DMS79 treated with DMSO at 0.1 percent for 48 hours (cell line): ENCODE data around the gene TOGARAM2.

ENCODE experiments used
- DNase-seq: peaks from one replicate; lab custom pipeline; 2025; lab: John Stamatoyannopoulos, UW

TOGARAM2 gene

DNA sequence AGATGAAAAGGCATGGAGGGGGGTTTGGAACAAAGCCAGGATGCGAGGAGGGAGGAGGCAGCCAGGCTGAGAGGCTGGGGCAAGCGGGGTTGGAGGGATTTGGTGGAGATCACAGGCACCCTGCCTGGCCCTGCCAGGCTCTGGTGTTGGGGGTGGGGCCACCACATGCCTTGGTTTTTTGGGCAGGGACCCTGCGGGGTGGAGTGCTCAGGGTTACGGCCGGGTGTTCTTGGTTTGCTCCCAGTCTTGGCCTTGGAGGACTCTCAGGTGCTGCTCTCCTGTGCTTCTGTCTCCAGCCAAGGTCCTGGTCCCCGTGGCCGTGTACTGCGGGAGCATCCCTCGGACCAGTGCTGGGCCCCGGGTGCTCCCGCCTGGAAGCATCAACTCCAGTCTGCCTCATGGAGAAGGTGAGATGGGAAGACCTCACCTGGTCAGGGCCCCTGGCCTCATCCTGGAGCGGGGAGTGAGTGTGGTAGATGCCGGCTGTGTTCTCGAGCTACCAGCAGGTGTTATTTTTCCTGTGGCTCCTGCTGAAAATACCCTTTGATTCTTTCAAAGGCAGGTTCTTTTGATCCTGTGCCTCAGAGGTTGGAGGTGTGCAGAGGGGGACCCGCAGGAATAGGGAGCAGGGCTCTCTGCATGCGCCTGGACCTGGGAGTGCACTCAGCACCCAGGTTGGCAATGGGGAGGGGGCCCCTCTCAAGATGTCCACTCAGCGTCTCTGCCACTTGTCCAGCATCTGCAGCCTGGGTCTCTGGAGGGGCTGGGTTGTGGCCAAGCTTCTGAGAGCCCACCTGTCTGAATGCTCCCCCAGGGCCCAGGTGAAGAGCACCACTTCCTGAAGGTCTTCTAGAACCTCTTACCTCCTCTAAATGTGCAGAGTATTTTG is 17.0 kb downstream of the TOGARAM2 start:
- DNase-seq, result no peak

DNA sequence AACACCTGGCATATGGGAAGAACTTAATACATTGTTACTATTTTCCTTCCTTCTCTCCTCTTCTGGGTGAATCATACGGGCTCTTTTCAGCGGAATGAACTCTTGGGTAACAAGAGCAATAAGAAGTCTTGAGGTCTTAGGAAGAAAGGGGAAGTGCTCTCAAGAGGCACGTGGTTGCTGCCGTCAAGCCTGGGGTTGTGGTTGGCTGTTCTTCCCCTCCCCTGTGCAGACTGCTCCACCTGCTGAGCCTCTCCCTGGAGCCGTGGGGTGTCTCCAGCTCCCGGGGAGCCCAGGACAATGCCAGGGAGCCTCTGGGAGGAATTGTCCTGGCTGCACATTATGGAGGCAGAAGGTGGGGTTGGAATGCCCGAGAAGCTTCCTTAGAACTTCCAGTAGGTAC is 19.4 kb downstream of the TOGARAM2 start:
- peak; percentile 26 for DNase-seq

DNA sequence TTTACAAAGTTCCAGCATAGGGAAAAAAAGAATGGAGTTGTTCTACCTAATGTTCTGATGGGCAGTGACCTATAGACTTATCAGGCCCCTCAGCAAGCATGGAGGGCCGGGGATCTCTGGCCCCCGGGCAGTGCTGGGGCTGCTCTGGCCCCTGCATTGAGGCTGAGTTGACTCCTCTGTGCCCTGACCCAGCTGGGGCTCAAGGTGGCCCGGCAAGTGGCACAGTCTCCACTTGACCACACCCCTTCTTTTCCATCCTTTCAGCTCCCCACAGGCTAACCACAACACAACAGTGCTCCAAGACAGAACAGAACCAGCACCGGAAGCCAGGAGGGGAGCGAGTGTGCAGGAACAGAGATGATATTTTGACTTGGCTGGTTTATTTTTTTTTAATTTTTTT is 19.9 kb downstream of the TOGARAM2 start:
- no peak for DNase-seq

DNA sequence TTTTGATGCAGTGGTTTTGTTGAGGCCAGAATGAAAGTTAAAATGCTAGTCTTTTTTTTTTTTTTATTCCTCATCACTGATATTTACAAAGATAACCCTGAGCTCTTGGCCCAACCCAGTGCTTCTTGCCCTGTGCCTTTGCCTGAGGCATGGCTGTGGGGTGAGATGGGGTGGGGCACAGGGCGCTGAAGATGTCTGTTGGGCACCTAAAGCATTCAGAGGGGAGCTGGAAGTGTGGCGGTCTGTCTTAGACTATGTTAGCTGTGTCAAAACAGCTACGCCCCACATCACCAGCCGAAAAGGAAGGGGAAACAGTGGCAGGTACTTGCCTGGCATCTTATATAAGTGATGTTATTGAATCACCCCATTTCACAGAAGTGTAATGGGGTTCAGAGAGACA is 20.7 kb downstream of the TOGARAM2 start:
- DNase-seq, result no peak

DNA sequence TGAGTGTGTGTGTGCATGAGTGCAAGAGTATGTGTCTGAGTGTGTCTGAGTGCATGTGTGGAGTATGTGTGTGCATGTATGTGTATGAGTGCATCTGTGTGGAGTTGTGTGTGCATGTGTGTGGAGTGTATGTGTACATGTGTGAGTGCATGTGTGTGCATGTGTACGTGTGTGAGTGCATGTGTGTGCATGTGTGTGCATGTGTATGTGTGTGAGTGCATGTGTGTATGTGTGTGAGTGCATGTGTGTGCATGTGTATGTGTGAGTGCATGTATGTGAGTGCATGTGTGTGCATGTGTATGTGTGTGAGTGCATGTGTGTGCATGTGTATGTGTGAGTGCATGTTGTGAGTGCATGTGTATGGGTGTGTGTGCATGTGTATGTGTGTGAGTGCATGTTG is 23.7 kb downstream of the TOGARAM2 start:
- DNase-seq, result no peak

DNA sequence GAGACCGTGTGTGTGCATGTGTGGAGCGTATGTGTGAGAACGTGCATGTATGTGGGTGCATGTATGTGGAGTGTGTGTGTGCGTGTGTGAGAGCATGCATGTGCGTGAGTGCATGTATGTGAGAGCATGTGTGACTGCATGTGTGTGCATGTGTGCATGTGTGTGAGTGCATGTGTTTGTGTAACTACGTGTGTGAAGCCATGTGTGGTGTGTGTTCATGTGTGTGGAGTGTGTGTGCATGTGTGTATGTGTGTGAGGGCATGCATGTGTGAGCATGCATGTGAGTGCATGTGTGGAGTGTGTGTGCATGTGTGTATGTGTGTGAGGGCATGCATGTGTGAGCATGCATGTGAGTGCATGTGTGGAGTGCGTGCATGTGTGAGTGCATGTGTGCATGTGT is 24.2 kb downstream of the TOGARAM2 start:
- DNase-seq, result no peak

DNA sequence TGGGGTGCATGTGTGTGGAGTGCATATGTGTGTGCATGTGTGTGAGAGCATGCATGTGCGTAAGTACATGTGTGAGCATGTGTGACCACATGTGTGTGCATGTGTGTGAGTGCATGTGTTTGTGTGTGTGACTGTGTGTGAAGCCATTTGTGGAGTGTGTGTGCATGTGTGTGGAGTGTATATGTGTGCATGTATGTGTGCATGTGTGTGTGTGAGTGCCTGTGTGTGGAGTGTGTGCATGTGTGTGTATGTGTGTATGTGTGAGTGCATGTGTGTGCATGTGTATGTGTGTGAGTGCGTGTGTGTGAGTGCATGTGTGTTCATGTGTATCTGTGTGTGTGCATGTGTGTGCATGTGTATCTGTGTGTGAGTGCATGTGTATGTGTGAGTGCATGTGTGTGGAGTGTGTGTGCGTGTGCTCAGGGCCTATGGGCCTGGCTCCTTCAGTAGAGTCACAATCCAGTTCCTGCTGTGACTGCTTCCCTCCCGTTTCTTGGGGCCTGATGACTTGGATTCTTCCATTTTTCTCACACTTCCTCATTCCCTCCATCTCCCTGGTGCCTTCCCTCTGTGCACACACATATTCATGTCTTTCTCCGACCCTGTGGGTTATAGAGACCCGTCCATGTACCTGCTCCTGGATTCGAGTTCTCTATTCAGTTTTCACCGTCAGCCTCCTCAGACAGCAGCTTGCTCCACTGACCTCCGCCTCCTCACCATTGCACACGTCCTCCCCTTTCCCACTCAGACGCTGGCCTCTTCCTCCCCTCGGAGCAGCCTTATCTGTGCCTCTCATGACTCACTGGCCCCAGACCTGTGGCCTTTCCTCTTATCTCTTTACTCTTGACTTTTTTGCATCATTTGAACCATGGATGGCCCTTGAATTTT is 25.2 kb downstream of the TOGARAM2 start:
- no peak for DNase-seq

DNA sequence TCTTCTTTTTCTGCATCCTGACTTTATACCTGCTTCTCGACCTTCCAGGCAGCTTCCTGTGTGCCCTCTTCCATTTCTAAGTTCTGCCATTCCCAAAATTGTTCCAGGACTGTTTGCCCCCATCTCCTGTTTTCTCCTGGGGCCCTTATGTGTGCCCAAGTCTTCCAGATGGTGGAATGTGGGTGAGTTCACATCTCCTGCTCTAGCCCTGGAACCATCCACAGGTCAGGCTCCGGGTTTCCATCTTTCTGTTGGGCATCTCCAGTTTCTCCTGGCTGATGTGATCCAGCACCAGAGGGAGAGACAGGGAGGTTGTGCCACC is 25.8 kb downstream of the TOGARAM2 start:
- DNase-seq, result no peak

DNA sequence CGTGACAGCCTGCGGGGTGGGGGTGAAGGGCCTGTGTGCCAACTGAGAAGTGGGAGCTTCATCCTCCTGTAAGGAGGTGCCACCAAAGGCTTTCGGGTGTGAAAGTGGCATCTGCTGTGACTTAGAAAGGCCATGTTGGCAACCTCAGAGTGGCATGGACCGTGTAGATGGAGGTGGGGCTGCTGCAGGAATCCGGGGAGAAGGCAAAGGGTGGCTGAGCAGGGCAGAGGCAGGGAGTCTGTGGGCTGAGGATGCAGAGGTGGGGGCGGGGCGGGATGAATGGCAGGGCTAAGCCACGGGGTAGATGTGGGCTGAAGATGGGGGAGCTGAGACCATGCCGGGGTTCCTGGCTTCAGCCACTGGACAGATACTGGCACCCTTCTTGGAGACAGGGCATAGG is 28.2 kb downstream of the TOGARAM2 start:
- DNase-seq, result no peak

DNA sequence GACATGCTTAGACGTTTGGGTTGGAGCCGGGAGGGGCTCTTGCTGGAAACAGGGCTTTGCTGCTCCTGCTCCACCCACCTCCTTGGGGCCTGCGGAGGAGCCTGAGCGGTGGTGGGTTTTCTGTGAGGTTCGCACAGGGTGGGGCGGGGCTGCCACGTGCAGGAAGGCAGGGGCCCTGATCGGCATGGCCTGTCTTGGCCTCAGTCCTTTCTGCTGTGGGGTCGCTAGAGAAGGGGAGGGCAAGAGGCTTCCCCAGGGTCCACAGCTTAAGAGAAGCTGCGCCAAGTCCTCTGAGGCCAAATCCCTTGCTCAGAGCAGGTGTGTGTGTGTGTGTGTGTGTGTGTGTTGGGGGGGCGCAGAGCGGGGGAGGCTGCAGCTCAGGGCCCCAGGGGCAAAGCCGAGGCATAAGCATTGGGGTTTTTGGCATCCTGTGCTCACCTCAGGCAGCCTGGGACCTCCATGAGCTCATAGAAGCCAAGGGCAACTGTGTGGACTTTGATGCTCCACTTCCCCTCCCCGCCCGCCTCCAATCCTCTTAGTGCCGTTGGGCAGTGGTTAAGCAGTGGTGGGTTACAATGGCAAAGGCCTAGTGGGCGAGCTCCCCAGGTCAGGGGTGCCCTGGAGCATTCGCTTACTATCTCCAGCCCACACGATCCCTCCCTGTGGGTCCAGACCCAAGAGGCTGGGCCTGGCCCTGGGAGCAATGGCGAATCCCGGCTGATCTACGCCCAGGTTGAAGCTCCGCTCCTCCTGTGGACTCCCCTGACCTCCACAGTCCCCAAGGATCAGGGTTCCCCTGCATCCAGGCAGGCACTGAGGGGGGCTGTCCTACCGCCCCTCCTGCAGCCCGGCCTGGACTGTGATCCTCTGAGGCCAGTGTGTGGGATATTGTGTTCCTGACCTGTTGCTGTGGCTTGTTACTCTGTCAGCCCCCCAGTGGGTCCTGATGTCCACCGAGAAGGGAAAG is 28.9 kb downstream of the TOGARAM2 start:
- DNase-seq, result no peak

DNA sequence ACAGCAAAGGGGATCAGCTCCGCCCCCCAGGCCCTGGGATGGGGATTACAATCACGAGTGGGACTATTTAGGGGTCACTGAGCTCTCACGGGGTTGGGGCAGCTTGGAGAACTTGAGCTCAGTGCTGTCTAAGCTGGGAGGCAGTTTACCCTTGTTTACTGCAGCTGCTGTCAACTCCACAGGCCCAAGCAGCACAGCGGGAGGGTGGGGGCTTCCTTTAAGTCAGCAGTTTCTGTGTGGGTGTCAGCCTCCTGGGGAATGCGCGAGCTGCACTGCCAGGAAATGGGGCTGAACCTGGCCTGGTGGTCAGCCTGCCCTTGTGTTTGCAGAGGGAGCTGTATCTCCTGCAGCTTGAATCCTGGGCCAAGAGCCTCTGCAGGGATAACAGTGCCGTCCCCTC is 29.8 kb downstream of the TOGARAM2 start:
- DNase-seq, result no peak

DNA sequence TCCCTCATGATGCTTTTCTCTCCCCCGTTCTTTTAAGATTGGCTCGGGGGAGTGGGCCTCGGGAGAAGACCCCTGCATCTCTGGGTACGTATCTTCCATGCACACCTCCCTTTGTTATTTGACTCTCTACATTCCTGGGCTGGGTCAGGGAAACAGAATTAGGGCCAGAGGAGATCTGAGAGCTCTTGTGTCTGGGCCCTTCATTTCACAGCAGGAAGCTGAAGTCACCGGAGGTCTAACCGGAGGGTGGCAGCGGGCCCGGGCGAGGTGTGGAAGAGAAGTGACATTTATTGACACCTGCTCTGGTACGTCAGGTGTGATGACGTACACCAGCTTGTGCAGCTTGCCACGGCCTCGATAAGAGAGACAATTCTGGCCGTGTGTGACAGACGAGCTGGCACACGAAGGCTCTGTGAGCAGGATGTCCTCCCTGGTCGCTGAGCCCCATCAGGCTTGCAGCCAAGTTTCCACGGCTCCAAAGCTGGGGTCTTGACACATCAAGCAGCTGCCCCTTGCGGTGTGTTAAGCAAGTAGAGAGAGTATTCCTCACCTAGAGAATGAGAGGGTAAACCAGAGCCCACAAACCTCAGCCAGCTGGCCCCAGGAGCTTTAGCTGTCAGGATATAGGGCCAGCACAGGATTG is 30.4 kb downstream of the TOGARAM2 start:
- DNase-seq, result peak; percentile 71

DNA sequence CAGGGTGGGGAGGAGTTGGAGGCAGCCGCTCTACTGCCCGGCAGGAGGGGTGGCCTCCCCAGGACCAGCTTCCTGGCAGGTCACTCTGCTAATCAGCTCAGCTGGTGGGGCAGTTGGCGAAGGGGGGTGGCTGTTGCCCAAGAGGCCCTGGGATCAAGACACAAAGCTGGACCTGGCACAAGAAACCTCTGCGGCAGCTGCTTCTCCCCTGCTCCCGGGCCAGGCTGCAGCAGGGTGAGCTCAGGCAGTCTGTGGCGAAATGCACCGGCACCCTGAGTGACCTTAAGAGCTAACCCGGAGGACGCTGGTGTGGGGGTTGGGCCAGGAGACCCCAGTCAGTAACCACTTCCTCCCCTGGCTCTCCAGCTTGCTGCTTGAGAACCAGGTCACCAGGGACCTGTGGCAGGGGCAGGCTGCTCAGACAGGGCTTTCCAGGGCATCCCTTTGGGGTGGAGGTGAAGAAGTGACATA is 31.1 kb downstream of the TOGARAM2 start:
- DNase-seq, result no peak

DNA sequence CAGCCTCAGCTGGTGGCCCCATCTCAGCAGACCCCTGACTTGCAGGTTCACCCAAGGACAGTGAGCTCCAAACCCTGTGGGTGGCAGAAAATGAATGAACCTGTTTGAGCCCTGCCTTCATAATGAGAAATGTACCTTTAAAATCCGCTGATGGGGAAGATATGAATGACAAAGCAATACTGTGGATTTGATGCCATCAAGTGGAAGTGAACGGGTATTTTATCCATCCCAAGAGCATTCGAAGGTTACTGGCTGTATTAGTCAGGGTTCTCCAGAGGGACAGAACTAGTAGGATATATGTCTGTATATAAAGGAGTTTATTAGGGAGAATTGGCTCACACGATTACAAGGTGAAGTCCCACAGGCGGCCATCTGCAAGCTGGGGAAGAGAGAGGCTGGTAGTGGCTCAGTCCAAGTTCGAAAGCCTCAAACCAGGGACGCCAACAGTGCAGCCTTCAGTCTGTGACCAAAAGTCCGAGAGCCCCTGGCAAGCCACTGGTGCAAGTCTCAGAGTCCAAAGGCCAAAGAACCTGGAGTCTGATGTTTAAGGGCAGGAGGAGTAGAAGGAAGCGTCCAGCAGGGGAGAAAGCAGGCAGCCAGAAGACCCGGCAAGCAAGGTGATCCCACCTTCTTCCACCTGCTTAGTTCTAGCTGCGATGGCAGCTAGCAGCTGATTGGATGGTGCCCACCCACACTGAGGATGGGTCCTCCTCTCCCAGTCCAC is 32.1 kb downstream of the TOGARAM2 start:
- DNase-seq, result no peak

DNA sequence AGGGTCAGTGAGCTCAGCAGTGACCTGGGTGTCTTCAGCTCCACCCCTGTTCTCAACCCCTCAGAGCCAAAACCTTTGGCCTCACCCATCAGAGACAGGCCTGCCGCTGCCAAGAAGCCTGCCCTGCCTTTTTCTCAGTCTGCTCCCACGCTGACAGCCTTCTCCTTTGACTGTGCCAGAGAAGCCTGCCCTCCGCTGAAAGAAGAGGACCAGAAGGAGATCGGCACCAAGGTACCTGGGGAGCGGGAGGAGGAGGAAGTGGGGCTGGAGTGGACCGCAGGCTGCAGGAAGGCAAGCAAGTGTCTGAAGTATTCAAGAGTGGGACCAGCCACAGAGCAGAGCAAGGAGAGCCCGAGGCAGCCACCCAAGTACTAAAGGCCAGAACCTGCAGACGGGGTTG is 33.2 kb downstream of the TOGARAM2 start:
- peak; percentile 45 for DNase-seq

DNA sequence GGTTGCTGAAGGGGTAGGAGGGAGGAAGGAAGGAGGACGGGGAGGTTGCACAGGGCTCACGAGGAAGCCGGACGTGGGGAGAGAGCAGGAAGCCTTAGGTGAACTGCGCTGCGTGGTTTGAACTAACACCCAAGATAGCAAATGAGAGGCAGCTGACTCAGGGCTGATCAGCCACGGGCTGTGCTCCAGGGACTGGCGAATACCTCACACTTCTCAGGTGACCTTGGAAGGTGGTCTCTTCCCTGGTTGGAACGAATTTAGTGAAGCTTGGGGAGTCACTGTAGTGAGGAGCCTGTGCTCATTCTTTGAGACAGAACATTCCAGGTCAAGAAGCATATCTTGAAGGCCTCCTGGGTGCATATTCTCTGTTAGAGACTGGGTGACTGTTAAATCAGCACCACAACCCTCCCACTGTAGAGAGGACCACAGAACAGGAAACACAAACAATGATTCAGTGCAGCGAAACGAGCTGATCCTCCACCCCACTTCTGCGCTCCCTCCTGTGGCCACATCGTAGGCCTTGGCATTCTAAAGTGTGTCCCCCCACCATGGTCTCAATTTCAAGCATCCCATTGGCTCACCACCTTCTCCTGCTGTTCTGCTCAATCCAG is 33.8 kb downstream of the TOGARAM2 start:
- DNase-seq, result peak; percentile 83

DNA sequence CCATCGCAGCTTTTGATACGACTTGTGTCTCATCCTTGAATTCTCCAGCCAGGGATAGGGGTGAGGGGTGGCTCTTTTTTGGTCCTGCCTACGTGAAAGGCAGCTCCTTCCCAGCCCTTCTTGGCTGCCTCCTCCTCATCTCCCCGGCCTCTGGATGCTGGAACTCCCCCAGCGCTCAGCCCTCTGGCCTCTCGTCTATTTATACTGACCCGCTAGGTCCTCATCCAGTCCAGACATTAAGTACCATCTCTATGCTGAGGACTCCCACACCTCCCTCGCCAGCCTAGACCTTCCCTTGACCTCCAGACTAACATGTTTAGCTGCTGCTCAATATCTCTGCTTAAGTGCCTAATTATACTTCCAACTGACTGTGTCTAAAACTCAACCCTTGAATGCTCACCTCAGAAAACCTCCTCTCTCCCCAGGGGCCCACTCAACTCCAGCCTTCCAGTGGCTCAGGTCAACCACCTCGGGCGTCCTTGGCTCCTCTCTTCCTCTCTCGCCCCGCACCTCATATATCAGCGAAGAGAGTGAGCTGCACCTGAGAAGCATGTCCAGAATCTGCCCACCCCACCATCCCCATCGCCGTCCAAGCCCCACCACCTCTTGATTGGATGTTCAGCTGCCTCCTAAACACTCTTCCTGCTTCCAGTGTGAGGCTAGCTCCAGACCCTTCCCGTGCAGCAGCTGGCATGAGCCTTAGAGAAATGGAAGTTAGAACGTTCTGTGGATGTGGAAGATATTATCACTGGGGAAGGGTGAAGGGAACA is 34.8 kb downstream of the TOGARAM2 start:
- DNase-seq, result peak; percentile 96

DNA sequence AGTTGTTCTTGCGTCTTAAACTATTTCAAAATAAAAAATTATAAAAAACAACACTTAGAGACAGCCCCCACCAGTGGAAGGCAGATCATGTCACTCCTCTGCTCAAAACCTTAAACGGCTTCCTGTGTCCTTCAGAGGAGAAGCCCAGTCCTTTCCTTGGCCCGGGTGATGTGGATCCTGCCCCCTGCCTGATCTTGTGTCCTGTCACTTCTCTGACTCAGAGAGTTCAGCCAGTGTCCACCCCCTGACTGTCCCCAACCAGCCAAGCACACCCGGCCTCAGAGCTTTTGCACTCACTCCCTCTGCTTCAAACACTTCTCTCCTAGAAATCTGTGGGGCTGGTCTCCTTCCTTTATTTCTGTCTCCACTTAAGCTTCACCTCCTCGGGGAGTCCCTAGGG is 35.4 kb downstream of the TOGARAM2 start:
- DNase-seq, result no peak

DNA sequence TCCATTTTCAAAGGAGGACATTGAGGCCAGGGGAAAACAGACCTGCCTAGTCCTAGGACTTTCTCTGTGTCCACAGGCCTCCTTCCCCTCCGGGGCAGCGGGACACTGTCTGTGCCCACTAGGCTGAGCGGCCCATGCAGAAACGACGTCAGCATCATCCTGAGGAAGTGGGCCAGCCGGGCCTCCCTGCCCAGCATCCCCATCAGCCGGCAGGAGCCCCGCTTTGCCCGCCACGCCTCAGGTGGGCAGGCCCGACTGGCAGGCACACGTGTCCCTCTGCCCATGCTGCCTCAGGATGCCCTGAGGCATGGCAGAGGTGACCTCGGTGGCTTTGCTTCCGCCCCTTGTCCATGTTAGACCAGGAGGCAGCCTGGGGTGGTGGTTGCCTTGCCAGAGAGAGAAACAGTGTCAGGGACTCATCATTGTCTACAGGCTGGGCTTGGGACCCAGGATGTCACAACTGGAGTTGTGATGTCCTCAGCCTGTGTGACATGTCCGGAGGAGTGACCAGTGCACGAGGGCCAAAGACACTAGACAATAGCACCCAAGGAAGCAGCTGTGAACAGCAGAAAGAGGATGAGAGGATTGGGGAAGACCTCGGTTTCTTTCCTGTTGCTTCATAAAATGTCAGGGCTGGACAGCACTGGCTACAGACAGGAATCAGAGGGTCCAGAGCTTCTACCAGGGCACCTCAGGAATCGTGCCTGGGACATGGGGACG is 36.8 kb downstream of the TOGARAM2 start:
- no peak for DNase-seq
